GM19351 (cell line): ENCODE measurements around the gene OPA3.
"Not testable (repeated sequence)": the region's sequence is repeated elsewhere in the genome, so short reads cannot be mapped to it uniquely, and the experiment has no call there.

Source experiments
- ATAC-seq: cut with Tn5 transposase; IDR thresholded peaks from one replicate; pipeline ENCODE4 v1.9.1; 2021; ENCODE audit warnings: mild to moderate bottlenecking, moderate library complexity; ENCODE audit not compliant: unreplicated experiment

Gene OPA3

DNA sequence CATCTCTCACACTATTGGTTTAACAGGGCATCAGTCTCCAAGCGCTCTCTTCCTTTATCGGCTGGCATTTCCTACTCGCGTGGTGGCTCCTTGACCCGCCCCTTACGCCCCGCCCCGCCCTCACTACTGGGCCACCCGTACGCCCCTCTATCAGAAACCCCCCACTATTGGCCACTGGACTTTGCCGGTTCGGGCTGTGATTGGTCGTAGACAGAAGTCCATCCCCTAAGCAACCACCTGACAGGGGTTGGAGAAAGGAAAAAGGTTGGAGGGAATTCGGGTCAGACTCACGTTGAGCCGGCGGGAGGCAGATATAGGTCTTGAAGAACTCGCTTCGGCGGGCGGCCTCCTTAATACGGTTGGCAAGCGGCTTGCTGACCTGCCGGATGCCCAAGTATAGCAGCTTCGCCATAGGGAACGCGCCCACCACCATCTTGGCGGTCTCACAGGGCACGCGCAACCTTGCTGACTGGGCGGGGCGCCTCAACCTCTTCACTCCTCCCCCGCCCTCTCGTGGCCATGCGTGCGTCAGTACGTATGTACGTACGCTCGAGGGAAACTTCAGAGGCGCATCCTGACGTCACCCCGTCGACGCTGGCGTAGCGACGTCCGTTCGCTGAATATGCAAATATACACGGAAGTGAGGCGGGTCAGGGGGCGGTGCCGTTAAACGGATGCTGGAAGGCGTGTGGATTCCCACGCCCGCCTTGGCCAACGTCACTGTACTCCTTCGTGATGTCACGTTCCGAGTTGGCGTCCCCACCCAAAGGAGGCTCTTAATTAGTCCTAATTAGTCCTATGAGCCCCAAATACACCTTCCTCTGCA is at the start of gene OPA3:
TSS of gene OPA3 (minus strand) at position 471 of the 826 bp plus-strand sequence. CDS start at position 433, 38 bp downstream.
- ATAC-seq = peak; percentile 81

- no peak for ATAC-seq
Measured at GRCh38 chr19:45632468-45633196, 48.0 kb upstream of the OPA3 start.

DNA sequence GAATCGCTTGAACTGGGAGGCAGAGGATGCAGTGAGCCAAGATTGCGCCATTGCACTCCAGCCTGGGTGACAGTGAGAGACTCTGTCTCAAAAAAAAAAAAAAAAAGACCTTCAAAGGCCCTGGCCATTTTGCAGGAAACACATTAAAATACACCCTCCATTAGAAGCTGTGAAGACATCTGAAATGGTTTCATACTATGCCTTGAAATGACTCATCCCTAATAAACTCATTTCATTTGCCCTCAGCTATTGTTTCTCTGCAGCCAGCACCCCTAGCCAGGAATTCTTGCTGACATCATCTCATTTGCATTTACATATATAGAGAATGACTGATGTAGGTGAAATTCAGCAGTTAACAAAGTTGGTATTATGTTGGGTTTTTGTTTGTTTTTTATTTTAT is 45.9 kb upstream of the OPA3 start:
- ATAC-seq = no peak

- no peak for ATAC-seq
Measured at GRCh38 chr19:45629704-45630103, 45.1 kb upstream of the OPA3 start.

DNA sequence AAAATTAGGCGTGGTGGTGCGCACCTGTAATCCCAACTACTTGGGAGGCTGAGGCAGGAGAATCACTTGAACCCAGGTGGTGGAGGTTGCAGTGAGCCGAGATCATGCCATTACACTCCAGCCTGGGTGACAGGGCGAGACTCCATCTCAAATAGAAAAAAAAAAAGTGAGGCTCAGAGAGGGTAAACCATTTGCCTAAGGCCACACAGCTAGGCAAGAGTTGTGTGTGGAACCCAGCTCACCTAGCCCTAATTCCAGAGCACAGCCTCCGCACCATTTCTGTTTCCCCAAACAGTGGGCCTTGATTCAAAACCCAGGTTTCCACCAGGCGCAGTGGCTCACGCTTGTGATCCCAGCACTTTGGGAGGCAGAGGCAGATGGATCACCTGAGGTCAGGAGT is 43.6 kb upstream of the OPA3 start:
- ATAC-seq = not testable (repeated sequence)

GRCh38 chr19:45623984-45624383 is 39.4 kb upstream of the OPA3 start:
- no peak for ATAC-seq

GRCh38 chr19:45621976-45622503 is 37.4 kb upstream of the OPA3 start:
- ATAC-seq = no peak

GRCh38 chr19:45621389-45621788 is 36.8 kb upstream of the OPA3 start:
- ATAC-seq = no peak

- no peak for ATAC-seq
Measured at GRCh38 chr19:45616704-45617017, 32.1 kb upstream of the OPA3 start.

DNA sequence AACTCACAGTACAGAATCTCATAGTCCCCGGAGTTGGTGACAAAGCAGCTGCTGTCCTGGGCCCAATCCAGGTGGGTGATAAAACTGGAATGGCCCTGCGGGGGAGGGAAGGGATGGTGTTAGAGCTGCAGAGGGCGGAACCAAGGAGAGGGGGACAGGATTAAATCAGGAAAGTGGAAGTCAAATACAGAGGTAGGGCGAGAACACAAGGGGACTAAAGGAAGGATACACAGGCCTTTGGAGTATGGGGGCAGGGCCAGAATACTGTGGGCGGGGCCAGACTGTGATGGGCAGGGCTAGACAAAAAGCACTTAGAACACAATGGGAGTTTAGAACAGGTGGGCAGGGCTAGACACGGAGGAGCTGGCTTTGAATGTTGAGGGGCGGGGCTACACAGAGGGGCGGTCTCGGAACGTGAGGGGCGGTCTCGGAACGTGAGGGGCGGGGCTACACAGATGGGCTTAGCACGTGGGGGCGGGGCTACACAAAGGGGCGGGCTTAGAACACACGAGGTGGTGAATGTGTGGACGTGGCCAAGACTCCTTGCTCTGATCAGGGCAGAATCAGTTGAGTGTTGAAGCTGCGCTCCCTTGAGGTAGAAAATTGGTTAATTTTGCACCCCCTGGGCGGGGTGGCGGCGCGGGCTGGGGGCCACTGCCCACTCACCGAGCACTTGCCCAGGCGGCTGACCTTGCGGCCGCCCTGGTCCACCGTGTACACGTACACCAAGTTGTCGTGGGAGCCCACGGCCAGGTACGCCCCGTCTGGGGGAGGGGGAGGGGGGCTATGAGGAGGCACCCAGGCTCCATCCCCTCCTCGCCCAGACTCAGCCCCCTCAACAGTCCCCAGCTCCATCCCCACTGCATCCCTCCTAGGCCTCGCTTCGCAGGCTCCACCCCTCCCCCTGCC is 31.4 kb upstream of the OPA3 start:
- peak; percentile 67 for ATAC-seq

- ATAC-seq = not testable (repeated sequence)
Measured at GRCh38 chr19:45615056-45615455, 30.5 kb upstream of the OPA3 start.

GRCh38 chr19:45613926-45614725 is 29.5 kb upstream of the OPA3 start:
- ATAC-seq = no peak

DNA sequence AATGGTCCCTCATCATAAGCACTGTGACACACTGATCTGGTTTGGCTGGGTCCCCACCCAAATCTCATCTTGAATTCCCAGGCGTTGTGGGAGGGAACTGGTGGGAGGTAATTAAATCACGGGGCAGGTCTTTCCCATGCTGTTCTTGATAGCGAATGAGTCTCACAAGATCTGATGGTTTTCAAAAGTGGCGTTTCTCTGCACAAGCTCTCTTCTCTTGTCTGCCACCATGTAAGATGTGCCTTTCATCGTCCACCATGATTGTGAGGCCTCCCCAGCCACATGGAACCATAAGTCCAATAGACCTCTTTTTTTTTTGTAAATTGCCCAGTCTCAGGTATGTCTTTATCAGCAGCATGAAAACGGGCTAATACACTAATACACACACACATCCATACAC is 24.3 kb upstream of the OPA3 start:
- no peak for ATAC-seq

DNA sequence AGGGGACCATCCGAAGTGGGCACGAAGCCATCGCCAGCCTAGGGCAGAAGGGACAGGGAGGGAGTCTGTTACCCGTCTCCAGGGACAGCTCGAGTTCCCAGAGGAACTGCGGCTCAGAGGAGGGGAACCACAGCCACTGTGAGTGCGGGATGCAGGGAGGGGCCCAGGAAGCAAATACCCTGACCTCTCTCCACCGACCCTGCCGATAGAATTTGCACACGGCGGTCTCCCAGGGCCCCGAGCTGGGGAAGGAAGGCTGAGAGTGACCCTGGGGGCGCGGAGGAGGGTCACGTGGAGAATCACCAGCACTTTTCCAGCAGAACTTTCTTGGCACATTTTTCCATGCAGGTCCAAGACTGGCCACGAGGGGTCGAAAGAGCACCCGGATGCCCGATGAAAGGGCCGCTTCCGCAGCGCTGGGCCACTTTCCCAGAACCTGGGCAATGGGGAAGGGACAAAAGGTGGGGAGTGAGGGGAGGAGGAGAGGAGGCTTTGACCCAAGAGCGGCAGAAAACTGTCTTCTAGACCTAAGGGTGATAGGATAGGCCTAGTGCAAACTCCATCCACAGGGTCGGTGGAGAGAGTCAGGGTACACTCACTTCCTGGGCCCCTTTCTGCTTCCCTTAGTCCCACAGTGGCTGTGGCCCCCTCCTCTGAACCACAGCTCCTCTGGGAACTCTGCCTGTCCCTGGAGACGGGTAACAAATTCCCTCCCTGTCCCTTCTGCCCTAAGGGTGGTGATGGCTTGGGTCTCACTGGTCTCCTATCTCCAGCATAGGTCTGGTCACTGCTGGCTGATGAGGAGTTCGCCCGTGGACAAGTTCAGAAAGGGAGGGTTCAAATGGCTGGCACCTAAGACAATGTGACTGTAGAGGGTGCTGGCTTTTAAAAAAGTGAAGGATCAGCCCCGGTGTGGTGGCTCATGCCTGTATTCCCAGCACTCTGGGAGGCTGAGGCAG is 22.7 kb upstream of the OPA3 start:
- ATAC-seq = no peak

DNA sequence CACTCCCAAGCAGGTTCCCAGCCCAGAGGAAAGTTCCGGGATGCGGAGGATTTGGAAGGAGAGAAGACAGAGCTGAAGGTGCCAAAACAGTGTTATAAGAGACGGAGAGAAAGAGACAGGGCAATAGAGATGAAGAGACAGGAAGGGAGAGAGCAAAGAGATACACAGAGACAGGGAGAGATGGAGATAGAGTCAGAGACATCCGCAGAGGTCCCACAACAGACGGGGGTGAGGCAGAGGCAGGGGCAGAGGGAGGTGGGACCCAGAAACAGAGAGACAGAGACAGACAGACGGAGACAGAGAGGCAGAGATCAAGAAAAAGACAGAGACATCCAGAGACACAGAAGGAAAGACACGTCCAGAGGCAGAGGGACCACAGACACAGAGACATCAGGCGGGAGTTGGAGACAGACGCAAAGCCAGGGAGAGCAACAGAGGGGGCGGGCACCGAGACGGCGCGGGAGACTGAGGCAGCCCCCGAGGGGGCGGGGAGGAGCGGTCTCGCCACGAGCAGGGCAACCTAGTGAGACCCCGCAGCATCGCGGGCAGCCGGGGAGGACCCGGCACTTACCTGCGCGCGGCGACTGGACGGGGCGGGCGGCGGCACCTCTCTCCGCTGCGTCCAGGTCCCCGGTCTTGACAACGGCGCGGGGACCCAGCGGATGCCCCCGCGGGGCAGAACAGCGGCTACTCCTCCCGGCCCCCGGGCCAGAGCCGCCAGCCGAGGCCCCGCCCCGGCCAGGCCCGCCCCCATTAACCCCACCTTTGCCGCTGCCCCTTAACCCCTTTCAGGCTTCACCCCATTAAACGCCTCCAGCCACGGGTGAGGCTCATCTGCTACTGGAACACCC is 17.1 kb upstream of the OPA3 start, which contains the start of gene GPR4:
TSS of gene GPR4 (minus strand) at position 689 of the 851 bp plus-strand sequence. CDS start 10,346 bp downstream, outside the sequence.
- ATAC-seq = no peak

DNA sequence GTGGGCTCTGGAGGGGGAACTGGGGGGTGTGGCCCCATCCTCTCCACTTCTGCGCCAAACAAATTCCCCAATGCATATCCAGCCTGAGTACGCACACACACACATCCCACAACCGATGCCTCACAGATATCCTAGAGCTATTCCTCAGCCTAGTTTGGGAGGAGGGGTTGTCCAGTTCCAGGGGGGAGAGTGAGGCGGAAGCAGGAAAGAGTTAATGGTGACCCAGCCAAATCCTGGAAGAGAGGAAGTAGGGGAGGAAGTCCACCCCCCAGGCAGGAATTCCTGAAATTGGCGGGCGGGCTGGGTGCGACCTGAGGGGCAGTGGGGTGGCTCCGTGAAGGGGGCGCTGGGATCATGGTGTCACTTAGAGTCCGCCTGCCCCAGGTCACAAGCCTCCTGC is 16.5 kb upstream of the OPA3 start:
- no peak for ATAC-seq

- no peak for ATAC-seq
Measured at GRCh38 chr19:45600340-45600885, 15.8 kb upstream of the OPA3 start.

GRCh38 chr19:45599286-45599685 is 14.7 kb upstream of the OPA3 start:
- ATAC-seq = no peak
